HCT116 (cell line): ENCODE measurements around the gene PIP5KL1. TPM values are rescaled to one million over a fixed set of nuclear protein-coding genes. Genes with fewer than 3 reads are reported as not detected.

ENCODE experiments used
- ATAC-seq: fragments of 200-7000 bp; cut with Tn5 transposase; 2 replicates; pipeline ENCODE4 v1.9.1; 2020; ENCODE audit warnings: mild to moderate bottlenecking, moderate library complexity
- BruUV-seq: library from RNA; stranded (reverse); fragments of 400-500 nt; replicated peaks from 2 replicates; lab custom pipeline; 2021; lab: Mats Ljungman, UMichigan
- CTCF ChIA-PET: fragments of 300-600 bp; sonication (Branson Sonifier 250); formaldehyde crosslinking; loops from one replicate; lab custom pipeline; 2021; ENCODE audit warnings: antibody characterized with exemption; lab: Charles Lee
- POLR2A ChIA-PET: fragments of 300-600, 350-600 bp; sonication (Branson Sonifier 250); formaldehyde crosslinking; loops from one replicate; lab custom pipeline; 2021; ENCODE audit warnings: antibody characterized with exemption; lab: Charles Lee
- RAD21 ChIA-PET, 2 experiments: fragments of 300-600 bp; sonication (Branson Sonifier 250); formaldehyde crosslinking; loops; one replicate each; lab custom pipeline; 2023; ENCODE audit warnings: low total read pairs in 2 of 2; ENCODE audit not compliant: uncharacterized antibody in 2 of 2, unreplicated experiment in 2 of 2, low non-redundant PET in 1 of 2; lab: Charles Lee
- DNase-seq: peaks from one replicate; pipeline ENCODE4 v3.0.0-alpha.2; 2010; ENCODE audit warnings: low read depth, low spot score
- H2AFZ ChIP-seq: fragments of 200-600 bp; shearing (Covaris generic), sonication (generic); 2 replicates; pipeline ENCODE4 v1.6.1; 2017; ENCODE audit warnings: low read depth, mixed run types, mixed read lengths, antibody characterized with exemption, low read length; ENCODE audit not compliant: poor library complexity, severe bottlenecking
- H3K27ac ChIP-seq: 2 replicates; pipeline ENCODE4 v1.5.1; 2012; ENCODE audit warnings: low read depth, low read length
- H3K27me3 ChIP-seq: fragments of 200-600 bp; sonication (generic); 2 replicates; pipeline ENCODE4 v1.6.1; 2016; ENCODE audit warnings: mixed run types, low read length, mixed read lengths; ENCODE audit not compliant: insufficient read depth
- H3K36me3 ChIP-seq, 2 experiments: fragments of 200-500 bp in 1 of 2; fragments of 200-600 bp in 1 of 2; sonication (Bioruptor generic) in 1 of 2; sonication (generic) in 1 of 2; 2 replicates each; pipeline versions ENCODE4 v1.5.1 to v1.6.1; 2014 to 2016; ENCODE audit warnings: low read length in 2 of 2, inconsistent platforms in 1 of 2, mixed read lengths in 1 of 2, mixed run types in 1 of 2; ENCODE audit not compliant: insufficient read depth in 2 of 2, control insufficient read depth in 1 of 2
- H3K4me1 ChIP-seq, 2 experiments: fragments of 200-600 bp in 1 of 2; sonication (generic) in 1 of 2; 2 replicates each; pipeline versions ENCODE4 v1.5.1 to v1.6.1; 2012 to 2017; ENCODE audit warnings: low read length in 2 of 2, inconsistent platforms in 1 of 2, mild to moderate bottlenecking in 1 of 2, mixed read lengths in 1 of 2, mixed run types in 1 of 2, moderate library complexity in 1 of 2; ENCODE audit not compliant: insufficient read depth in 2 of 2, control insufficient read depth in 1 of 2
- H3K4me2 ChIP-seq: fragments of 200-600 bp; sonication (generic); 2 replicates; pipeline ENCODE4 v1.6.1; 2017; ENCODE audit warnings: mixed run types, low read length, mixed read lengths
- H3K4me3 ChIP-seq, 2 experiments: fragments of 200-600 bp in 1 of 2; sonication (generic) in 1 of 2; replicated peaks in 1 of 2; 2 replicates each; pipeline ENCODE4 v1.5.1; 2011 to 2016; ENCODE audit warnings: low read length in 2 of 2, control low read depth in 1 of 2, low read depth in 1 of 2, mild to moderate bottlenecking in 1 of 2, mixed read lengths in 1 of 2, mixed run types in 1 of 2
- H3K79me2 ChIP-seq: fragments of 200-600 bp; sonication (generic); 2 replicates; pipeline ENCODE4 v1.6.1; 2017; ENCODE audit warnings: mild to moderate bottlenecking, mixed run types, low read length, moderate library complexity, mixed read lengths; ENCODE audit not compliant: insufficient read depth
- H3K9ac ChIP-seq: fragments of 200-600 bp; sonication (generic); 2 replicates; pipeline ENCODE4 v1.6.1; 2016; ENCODE audit warnings: low read length, mixed read lengths
- H3K9me2 ChIP-seq: fragments of 200-600 bp; sonication (generic), shearing (Covaris generic); 2 replicates; pipeline ENCODE4 v1.6.1; 2017; ENCODE audit warnings: mixed run types, mild to moderate bottlenecking, moderate library complexity; ENCODE audit not compliant: insufficient read depth
- H3K9me3 ChIP-seq, 2 experiments: fragments of 200-500 bp in 1 of 2; fragments of 200-600 bp in 1 of 2; sonication (Bioruptor generic) in 1 of 2; sonication (generic) in 1 of 2; 2 replicates each; pipeline ENCODE4 v1.6.1; 2014 to 2017; ENCODE audit warnings: low read length in 2 of 2, mixed read lengths in 2 of 2, inconsistent platforms in 1 of 2, low read depth in 1 of 2, mild to moderate bottlenecking in 1 of 2, mixed run types in 1 of 2, moderate library complexity in 1 of 2; ENCODE audit not compliant: control insufficient read depth in 1 of 2, insufficient read depth in 1 of 2
- H4K20me1 ChIP-seq: fragments of 200-600 bp; sonication (generic), shearing (Covaris generic); 2 replicates; pipeline ENCODE4 v1.6.1; 2017; ENCODE audit warnings: mixed run types, mild to moderate bottlenecking, moderate library complexity; ENCODE audit not compliant: insufficient read depth
- CBX3 ChIP-seq: IDR thresholded peaks from 2 replicates; pipeline ENCODE4 v1.6.1; 2012; ENCODE audit warnings: low read depth
- CEBPB ChIP-seq: IDR thresholded peaks from 2 replicates; pipeline ENCODE4 v1.6.1; 2012; ENCODE audit warnings: low read depth
- ELF1 ChIP-seq: IDR thresholded peaks from 2 replicates; pipeline ENCODE4 v1.6.1; 2012; ENCODE audit warnings: low read depth, borderline replicate concordance
- EZH2phosphoT487 ChIP-seq: fragments of 200-600 bp; IDR thresholded peaks from 2 replicates; pipeline ENCODE4 v1.6.1; 2018; ENCODE audit warnings: antibody characterized with exemption, borderline replicate concordance
- FOSL1 ChIP-seq: IDR thresholded peaks from 2 replicates; pipeline ENCODE4 v1.6.1; 2012; ENCODE audit warnings: low read depth
- RAD21 ChIP-seq: IDR thresholded peaks from 2 replicates; pipeline ENCODE4 v1.6.1; 2012; ENCODE audit warnings: low read depth, mild to moderate bottlenecking
- SIN3A ChIP-seq: IDR thresholded peaks from 2 replicates; pipeline ENCODE4 v1.6.1; 2012; ENCODE audit warnings: low read depth
- TCF7L2 ChIP-seq: IDR thresholded peaks from 2 replicates; pipeline ENCODE4 v1.7.0; 2011; ENCODE audit warnings: borderline replicate concordance, inconsistent platforms; ENCODE audit not compliant: insufficient read depth, insufficient read length; ENCODE audit errors: extremely low read depth
- ZFX ChIP-seq: fragments of 450-650 bp; IDR thresholded peaks from 2 replicates; pipeline ENCODE4 v1.6.1; 2017
- intact Hi-C: fragments of 100-400 bp; cut with micrococcal nuclease; formaldehyde crosslinking; loops from 2 replicates; pipeline ENCODE4 v1.10.0; 2022
- total RNA-seq: library from RNA; stranded (reverse); gene quantifications from one replicate; pipeline ENCODE4 v1.2.1, GENCODE V29; 2021; ENCODE audit not compliant: unreplicated experiment
- TF ChIP-seq, protein P1 (sequence below): IDR thresholded peaks from 2 replicates; pipeline ENCODE4 v1.6.1; 2012
- TF ChIP-seq, protein P2 (sequence below): IDR thresholded peaks from 2 replicates; pipeline ENCODE4 v1.6.1; 2012
- TF ChIP-seq, protein P3 (sequence below), 3 experiments: fragments of 200-600 bp in 1 of 3; sonication (generic) in 1 of 3; IDR thresholded peaks in 2 of 3; conservative IDR thresholded peaks in 1 of 3; 2 replicates each; pipeline ENCODE4 v1.5.1; 2012 to 2017; ENCODE audit warnings: low read depth in 2 of 3, low read length in 2 of 3, antibody characterized with exemption in 1 of 3, borderline replicate concordance in 1 of 3, control low read depth in 1 of 3, mild to moderate bottlenecking in 1 of 3, mixed read lengths in 1 of 3, mixed run types in 1 of 3, moderate library complexity in 1 of 3; ENCODE audit not compliant: insufficient read depth in 1 of 3
- TF ChIP-seq, protein P4 (sequence below): IDR thresholded peaks from 2 replicates; pipeline ENCODE4 v1.6.1; 2011; ENCODE audit warnings: mild to moderate bottlenecking, low read length, moderate library complexity; ENCODE audit not compliant: insufficient replicate concordance; ENCODE audit errors: extremely low read depth

PIP5KL1 gene
- total RNA-seq, 1 experiment from 2014 or later, result 37.6 TPM

DNA sequence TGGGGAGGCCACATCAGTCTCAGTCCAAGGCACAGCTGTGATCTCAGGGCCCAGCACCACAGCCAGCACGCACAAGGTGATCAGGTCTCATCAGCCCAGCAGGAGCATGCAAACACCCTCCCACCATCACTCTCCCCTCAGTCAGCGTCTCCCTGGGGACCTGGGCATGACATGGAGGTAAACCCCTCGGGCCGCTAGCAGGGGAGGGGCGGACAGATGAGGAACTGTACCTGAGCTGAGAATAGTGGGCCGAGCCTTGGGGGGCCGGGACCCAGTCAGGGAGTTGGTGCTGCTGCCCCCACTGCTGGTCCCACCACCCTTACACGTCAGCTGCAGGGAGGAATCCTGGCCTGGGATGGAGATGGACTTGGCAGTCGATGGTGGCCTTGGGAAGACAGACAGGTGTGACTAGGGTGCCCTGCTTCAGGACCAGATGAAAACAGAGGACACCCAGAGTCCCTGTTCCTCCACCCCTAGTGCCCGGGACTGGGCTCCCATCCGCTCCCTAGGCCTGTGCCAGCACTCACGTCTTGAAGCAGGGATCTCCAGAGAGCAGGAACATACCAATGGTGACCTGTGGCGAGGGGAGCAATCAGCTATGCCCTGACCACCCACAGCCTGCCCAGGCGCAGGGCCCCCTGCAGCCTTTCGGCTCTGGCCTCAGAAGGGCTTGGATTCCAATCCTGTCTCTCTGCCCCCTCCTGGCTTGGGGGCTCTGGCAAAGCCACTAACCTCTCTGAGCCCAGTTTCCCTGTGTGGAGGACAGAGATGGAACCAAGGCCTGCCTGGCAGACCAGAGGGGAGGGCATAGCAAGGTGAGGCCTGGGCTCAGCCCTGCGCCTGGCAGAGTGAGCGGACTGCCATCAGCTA, 17.5 kb upstream of the PIP5KL1 start:
- no peaks in the 10 kb centered on the region for H3K27me3 ChIP-seq
- ATAC-seq (no peak), DNase-seq (no peak)
- TF ChIP-seq CBX3 (no peak), TCF7L2 (no peak)
- TF ChIP-seq, protein P1, sequence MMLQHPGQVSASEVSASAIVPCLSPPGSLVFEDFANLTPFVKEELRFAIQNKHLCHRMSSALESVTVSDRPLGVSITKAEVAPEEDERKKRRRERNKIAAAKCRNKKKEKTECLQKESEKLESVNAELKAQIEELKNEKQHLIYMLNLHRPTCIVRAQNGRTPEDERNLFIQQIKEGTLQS, result no peak
- TF ChIP-seq, protein P2, sequence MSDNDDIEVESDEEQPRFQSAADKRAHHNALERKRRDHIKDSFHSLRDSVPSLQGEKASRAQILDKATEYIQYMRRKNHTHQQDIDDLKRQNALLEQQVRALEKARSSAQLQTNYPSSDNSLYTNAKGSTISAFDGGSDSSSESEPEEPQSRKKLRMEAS, result no peak
- no peaks in the 10 kb centered on the region for H3K9me2 ChIP-seq
- no TSS peak for BruUV-seq
- POLR2A ChIA-PET, result no interaction called here
- CTCF ChIA-PET, result interaction anchor here (1.2 kb wide), 1 partner anchor 86 kb away, joined by 4 read pairs; no protein-coding TSS in a partner anchor
- H3K4me1 ChIP-seq, result peaks cover 31 to 43% of the 10 kb centered on the region in 2 experiments
- peak overlapping the region; percentile 17; the same call in 1 of the 2 replicates for H3K27ac ChIP-seq
- no peaks in the 10 kb centered on the region; a peak in 1 of 4 replicates for H3K36me3 ChIP-seq
- H4K20me1 ChIP-seq, result no peaks in the 10 kb centered on the region
- H3K4me3 ChIP-seq, result no peak overlapping the region
- intact Hi-C loops, result no loop called here
- H3K79me2 ChIP-seq, result peaks cover 23% of the 10 kb centered on the region
- H3K4me2 ChIP-seq, result no peak overlapping the region
- no peak overlapping the region for H2AFZ ChIP-seq
- RAD21 ChIA-PET, result no interaction called here
- no peak overlapping the region for H3K9ac ChIP-seq
- H3K9me3 ChIP-seq, result no peaks in the 10 kb centered on the region

DNA sequence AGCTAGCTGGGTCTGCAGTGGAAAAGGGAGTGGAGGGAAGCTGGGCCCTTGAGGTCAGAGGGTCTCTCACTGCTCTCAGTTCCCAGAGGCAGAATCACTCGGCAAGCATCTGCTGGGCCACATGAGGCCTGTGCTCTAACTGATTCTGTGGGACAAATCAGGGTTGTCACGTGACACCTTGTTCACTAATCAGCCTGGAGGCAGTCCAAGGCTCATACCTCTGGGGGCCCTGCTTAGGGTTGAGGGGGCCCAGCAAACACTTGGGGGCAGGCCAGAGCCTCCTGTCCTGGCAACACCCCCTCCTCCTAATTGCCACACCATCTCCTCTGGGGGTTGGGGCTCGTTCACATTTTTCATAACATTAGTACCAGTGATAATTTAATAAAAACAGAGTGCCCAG, 16.2 kb upstream of the PIP5KL1 start:
- Histone ChIP-seq H2AFZ (no peak overlapping the region), H3K27ac (peak overlapping the region; percentile 33; the same call in 1 of the 2 replicates), H4K20me1 (no peaks in the 10 kb centered on the region), H3K9me3 (no peaks in the 10 kb centered on the region), H3K9ac (no peak overlapping the region), H3K79me2 (peaks cover 15% of the 10 kb centered on the region), H3K4me3 (no peak overlapping the region), H3K27me3 (no peaks in the 10 kb centered on the region), H3K4me2 (no peak overlapping the region), H3K4me1 (peaks cover 20 to 37% of the 10 kb centered on the region in 2 experiments), H3K9me2 (no peaks in the 10 kb centered on the region), H3K36me3 (peaks cover 0 to 8% of the 10 kb centered on the region in 2 experiments; a peak in 2 of 4 replicates)
- ChIA-PET POLR2A (no interaction called here), RAD21 (no interaction called here), CTCF (interaction anchor here (0.6 kb wide), 1 partner anchor 151 kb away, joined by 3 read pairs; no protein-coding TSS in a partner anchor)
- no peak for ATAC-seq
- no peak for DNase-seq
- BruUV-seq, result no TSS peak
- intact Hi-C loops, result no loop called here
- TF ChIP-seq ELF1 (no peak), ZFX (no peak), FOSL1 (no peak), CEBPB (no peak), CBX3 (no peak), SIN3A (no peak), RAD21 (no peak), EZH2phosphoT487 (no peak)
- TF ChIP-seq, protein P3, sequence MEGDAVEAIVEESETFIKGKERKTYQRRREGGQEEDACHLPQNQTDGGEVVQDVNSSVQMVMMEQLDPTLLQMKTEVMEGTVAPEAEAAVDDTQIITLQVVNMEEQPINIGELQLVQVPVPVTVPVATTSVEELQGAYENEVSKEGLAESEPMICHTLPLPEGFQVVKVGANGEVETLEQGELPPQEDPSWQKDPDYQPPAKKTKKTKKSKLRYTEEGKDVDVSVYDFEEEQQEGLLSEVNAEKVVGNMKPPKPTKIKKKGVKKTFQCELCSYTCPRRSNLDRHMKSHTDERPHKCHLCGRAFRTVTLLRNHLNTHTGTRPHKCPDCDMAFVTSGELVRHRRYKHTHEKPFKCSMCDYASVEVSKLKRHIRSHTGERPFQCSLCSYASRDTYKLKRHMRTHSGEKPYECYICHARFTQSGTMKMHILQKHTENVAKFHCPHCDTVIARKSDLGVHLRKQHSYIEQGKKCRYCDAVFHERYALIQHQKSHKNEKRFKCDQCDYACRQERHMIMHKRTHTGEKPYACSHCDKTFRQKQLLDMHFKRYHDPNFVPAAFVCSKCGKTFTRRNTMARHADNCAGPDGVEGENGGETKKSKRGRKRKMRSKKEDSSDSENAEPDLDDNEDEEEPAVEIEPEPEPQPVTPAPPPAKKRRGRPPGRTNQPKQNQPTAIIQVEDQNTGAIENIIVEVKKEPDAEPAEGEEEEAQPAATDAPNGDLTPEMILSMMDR (IDR thresholded peaks at IDR 0.05 in 2 of 3, conservative IDR thresholded peaks at IDR 0.05 in 1 of 3; ENCODE audit: borderline replicate concordance in 1 of 3, insufficient read depth in 1 of 3, low read depth in 2 of 3, low read length in 2 of 3), result no peak
- TF ChIP-seq, protein P1, result no peak
- TF ChIP-seq, protein P4, sequence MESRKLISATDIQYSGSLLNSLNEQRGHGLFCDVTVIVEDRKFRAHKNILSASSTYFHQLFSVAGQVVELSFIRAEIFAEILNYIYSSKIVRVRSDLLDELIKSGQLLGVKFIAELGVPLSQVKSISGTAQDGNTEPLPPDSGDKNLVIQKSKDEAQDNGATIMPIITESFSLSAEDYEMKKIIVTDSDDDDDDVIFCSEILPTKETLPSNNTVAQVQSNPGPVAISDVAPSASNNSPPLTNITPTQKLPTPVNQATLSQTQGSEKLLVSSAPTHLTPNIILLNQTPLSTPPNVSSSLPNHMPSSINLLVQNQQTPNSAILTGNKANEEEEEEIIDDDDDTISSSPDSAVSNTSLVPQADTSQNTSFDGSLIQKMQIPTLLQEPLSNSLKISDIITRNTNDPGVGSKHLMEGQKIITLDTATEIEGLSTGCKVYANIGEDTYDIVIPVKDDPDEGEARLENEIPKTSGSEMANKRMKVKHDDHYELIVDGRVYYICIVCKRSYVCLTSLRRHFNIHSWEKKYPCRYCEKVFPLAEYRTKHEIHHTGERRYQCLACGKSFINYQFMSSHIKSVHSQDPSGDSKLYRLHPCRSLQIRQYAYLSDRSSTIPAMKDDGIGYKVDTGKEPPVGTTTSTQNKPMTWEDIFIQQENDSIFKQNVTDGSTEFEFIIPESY, result no peak
